Mesenchymal stem cell (in vitro differentiated cells and primary cell): ENCODE results near the gene RCAN2.

Experiments
- DNase-seq: peaks from one replicate; pipeline ENCODE4 v3.0.0-alpha.2; 2013
- H2AFZ ChIP-seq: one replicate; pipeline ENCODE4 v1.6.1; 2013; ENCODE audit warnings: low read depth, mild to moderate bottlenecking, control low read depth, inconsistent platforms, low read length, moderate library complexity
- H2AK5ac ChIP-seq: 2 replicates; pipeline ENCODE4 v1.6.1; 2013; ENCODE audit warnings: low read length, moderate library complexity, mild to moderate bottlenecking, inconsistent platforms; ENCODE audit not compliant: severe bottlenecking
- H2BK120ac ChIP-seq: one replicate; pipeline ENCODE4 v1.6.1; 2013; ENCODE audit warnings: low read depth, mild to moderate bottlenecking, inconsistent platforms, low read length, moderate library complexity
- H2BK12ac ChIP-seq, 2 experiments: one replicate each; pipeline ENCODE4 v1.6.1; 2013; ENCODE audit warnings: inconsistent platforms in 2 of 2, low read length in 2 of 2, mild to moderate bottlenecking in 2 of 2, moderate library complexity in 2 of 2, control low read depth in 1 of 2
- H2BK15ac ChIP-seq: one replicate; pipeline ENCODE4 v1.6.1; 2013; ENCODE audit warnings: mild to moderate bottlenecking, low read depth, inconsistent platforms; ENCODE audit not compliant: poor library complexity, severe bottlenecking
- H2BK5ac ChIP-seq: 2 replicates; pipeline ENCODE4 v1.6.1; 2013; ENCODE audit warnings: low read depth, mild to moderate bottlenecking, low read length, control low read depth, inconsistent platforms; ENCODE audit not compliant: poor library complexity, severe bottlenecking
- H3K14ac ChIP-seq, 2 experiments: one replicate each; pipeline ENCODE4 v1.6.1; 2013; ENCODE audit warnings: inconsistent platforms in 2 of 2, low read length in 2 of 2, control low read depth in 1 of 2, mild to moderate bottlenecking in 1 of 2, moderate library complexity in 1 of 2
- H3K18ac ChIP-seq, 2 experiments: one replicate each; pipeline ENCODE4 v1.6.1; 2013; ENCODE audit warnings: inconsistent platforms in 2 of 2, low read length in 2 of 2, control low read depth in 1 of 2, low read depth in 1 of 2, mild to moderate bottlenecking in 1 of 2
- H3K23ac ChIP-seq, 2 experiments: one replicate each; pipeline ENCODE4 v1.6.1; 2013; ENCODE audit warnings: inconsistent platforms in 2 of 2, low read length in 2 of 2, mild to moderate bottlenecking in 2 of 2, moderate library complexity in 2 of 2, control low read depth in 1 of 2
- H3K27ac ChIP-seq: 2 replicates; pipeline ENCODE4 v1.5.1; 2013; ENCODE audit warnings: mild to moderate bottlenecking, moderate library complexity, low read length, control low read depth, inconsistent platforms; ENCODE audit not compliant: poor library complexity, severe bottlenecking
- H3K27me3 ChIP-seq, 2 experiments: 2 replicates each; pipeline versions ENCODE4 v1.6.1 to v1.7.0; 2013; ENCODE audit warnings: low read length in 2 of 2, mild to moderate bottlenecking in 2 of 2, moderate library complexity in 2 of 2, control low read depth in 1 of 2, inconsistent platforms in 1 of 2; ENCODE audit not compliant: control insufficient read depth in 1 of 2, insufficient read depth in 1 of 2
- H3K36me3 ChIP-seq, 2 experiments: 2 replicates each; pipeline versions ENCODE4 v1.6.1 to v1.7.0; 2013; ENCODE audit warnings: low read length in 2 of 2, control low read depth in 1 of 2, inconsistent platforms in 1 of 2, low read depth in 1 of 2, mild to moderate bottlenecking in 1 of 2; ENCODE audit not compliant: insufficient read depth in 2 of 2, control insufficient read depth in 1 of 2
- H3K4ac ChIP-seq, 2 experiments: one replicate each; pipeline ENCODE4 v1.6.1; 2013; ENCODE audit warnings: inconsistent platforms in 2 of 2, low read length in 2 of 2, mild to moderate bottlenecking in 2 of 2, moderate library complexity in 2 of 2, control low read depth in 1 of 2, low read depth in 1 of 2
- H3K4me1 ChIP-seq: 2 replicates; pipeline ENCODE4 v1.6.1; 2013; ENCODE audit warnings: low read depth, low read length, control low read depth; ENCODE audit not compliant: control insufficient read depth, insufficient read depth
- H3K4me2 ChIP-seq: 2 replicates; pipeline ENCODE4 v1.6.1; 2013; ENCODE audit warnings: low read length, mild to moderate bottlenecking, inconsistent platforms; ENCODE audit not compliant: poor library complexity, severe bottlenecking
- H3K4me3 ChIP-seq, 2 experiments: 2 replicates each; pipeline versions ENCODE4 v1.5.1 to v1.7.0; 2013; ENCODE audit warnings: low read length in 2 of 2, mild to moderate bottlenecking in 2 of 2, control low read depth in 1 of 2, low read depth in 1 of 2; ENCODE audit not compliant: insufficient read depth in 1 of 2
- H3K79me1 ChIP-seq: replicated peaks from 2 replicates; pipeline ENCODE4 v1.6.1; 2013; ENCODE audit warnings: mild to moderate bottlenecking, control low read depth, low read length, inconsistent platforms; ENCODE audit not compliant: poor library complexity, severe bottlenecking
- H3K9ac ChIP-seq: 2 replicates; pipeline ENCODE4 v1.7.0; 2013; ENCODE audit warnings: mild to moderate bottlenecking, low read length, moderate library complexity
- H3K9me3 ChIP-seq: 2 replicates; pipeline ENCODE4 v1.7.0; 2013; ENCODE audit warnings: mild to moderate bottlenecking, low read length; ENCODE audit not compliant: control insufficient read depth
- H4K8ac ChIP-seq: one replicate; pipeline ENCODE4 v1.6.1; 2013; ENCODE audit warnings: inconsistent platforms, mild to moderate bottlenecking, low read length, moderate library complexity
- H4K91ac ChIP-seq: one replicate; pipeline ENCODE4 v1.6.1; 2013; ENCODE audit warnings: mild to moderate bottlenecking, low read length, inconsistent platforms
- WGBS: methylation state at CpG from one replicate; pipeline ENCODE4 v1.1.7; 2013; ENCODE audit warnings: mixed read lengths; 5-methylcytosine and 5-hydroxymethylcytosine counted together

The RCAN2 gene

GRCh38 chr6:46215777-46216176, 275.5 kb downstream of the RCAN2 start:
- Histone ChIP-seq H3K14ac (no peak overlapping the region), H3K9ac (no peak overlapping the region), H2BK120ac (no peak overlapping the region), H3K4me3 (no peak overlapping the region), H2BK15ac (no peak overlapping the region), H2BK5ac (no peak overlapping the region), H3K4me1 (no peaks in the 10 kb centered on the region), H3K23ac (no peak overlapping the region), H2AFZ (no peak overlapping the region), H2BK12ac (no peak overlapping the region), H3K4me2 (no peak overlapping the region), H3K9me3 (no peaks in the 10 kb centered on the region), H3K79me1 (no peaks in the 10 kb centered on the region), H3K27ac (no peak overlapping the region), H3K27me3 (peaks cover 0 to 8% of the 10 kb centered on the region in 2 experiments), H3K36me3 (no peaks in the 10 kb centered on the region), H4K8ac (no peak overlapping the region), H4K91ac (no peak overlapping the region), H2AK5ac (no peak overlapping the region), H3K18ac (no peak overlapping the region), H3K4ac (no peak overlapping the region)
- 83% methylated on average over 4 of the region's 4 CpGs for WGBS
- DNase-seq: no peak

- Histone ChIP-seq H3K4me3 (no peak overlapping the region), H3K4me1 (no peaks in the 10 kb centered on the region), H4K8ac (no peak overlapping the region), H4K91ac (no peak overlapping the region), H3K9me3 (no peaks in the 10 kb centered on the region), H3K27me3 (peaks cover 0 to 8% of the 10 kb centered on the region in 2 experiments), H2BK120ac (no peak overlapping the region), H3K79me1 (no peaks in the 10 kb centered on the region), H2BK5ac (no peak overlapping the region), H3K36me3 (no peaks in the 10 kb centered on the region), H3K9ac (no peak overlapping the region), H2BK15ac (no peak overlapping the region), H3K27ac (no peak overlapping the region), H2AFZ (no peak overlapping the region), H3K23ac (no peak overlapping the region), H3K14ac (no peak overlapping the region), H2AK5ac (no peak overlapping the region), H3K18ac (no peak overlapping the region), H3K4me2 (no peak overlapping the region), H2BK12ac (no peak overlapping the region), H3K4ac (no peak overlapping the region)
- DNase-seq: no peak
- 57% methylated on average over 6 of the region's 6 CpGs for WGBS
Measured at GRCh38 chr6:46215213-46215612, 276.0 kb downstream of the RCAN2 start.

DNA sequence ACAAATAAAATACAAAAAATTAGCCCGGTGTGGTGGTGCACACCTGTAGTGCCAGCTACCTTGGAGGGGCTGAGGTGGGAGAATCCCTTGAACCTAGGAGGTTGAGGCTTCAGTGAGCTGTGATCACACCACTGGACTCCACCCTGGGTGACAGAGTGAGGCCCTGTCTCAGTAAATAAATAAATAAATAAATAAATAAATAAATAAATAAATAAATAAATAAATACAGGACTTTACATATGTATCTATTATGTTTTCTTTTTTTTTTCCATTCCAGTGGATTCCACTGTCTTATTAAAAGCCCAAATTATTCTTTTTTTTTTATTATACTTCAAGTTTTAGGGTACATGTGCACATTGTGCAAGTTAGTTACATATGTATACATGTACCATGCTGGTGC, 279.3 kb downstream of the RCAN2 start:
- no peaks in the 10 kb centered on the region for H3K79me1 ChIP-seq
- 86% methylated on average over 1 of the region's 1 CpG for WGBS
- H3K36me3 ChIP-seq: no peaks in the 10 kb centered on the region
- no peak overlapping the region for H3K18ac ChIP-seq
- H2BK12ac ChIP-seq: no peak overlapping the region
- no peak overlapping the region for H2BK5ac ChIP-seq
- no peak overlapping the region for H4K91ac ChIP-seq
- no peak overlapping the region for H3K9ac ChIP-seq
- DNase-seq: no peak
- no peaks in the 10 kb centered on the region for H3K9me3 ChIP-seq
- H2BK15ac ChIP-seq: no peak overlapping the region
- no peak overlapping the region for H2AK5ac ChIP-seq
- no peak overlapping the region for H4K8ac ChIP-seq
- H3K4me1 ChIP-seq: no peaks in the 10 kb centered on the region
- H3K27me3 ChIP-seq: peaks cover 0 to 23% of the 10 kb centered on the region in 2 experiments
- no peak overlapping the region for H3K4ac ChIP-seq
- H3K14ac ChIP-seq: no peak overlapping the region
- no peak overlapping the region for H3K4me3 ChIP-seq
- H2AFZ ChIP-seq: no peak overlapping the region
- H2BK120ac ChIP-seq: no peak overlapping the region
- H3K27ac ChIP-seq: no peak overlapping the region
- H3K23ac ChIP-seq: no peak overlapping the region
- H3K4me2 ChIP-seq: no peak overlapping the region

DNA sequence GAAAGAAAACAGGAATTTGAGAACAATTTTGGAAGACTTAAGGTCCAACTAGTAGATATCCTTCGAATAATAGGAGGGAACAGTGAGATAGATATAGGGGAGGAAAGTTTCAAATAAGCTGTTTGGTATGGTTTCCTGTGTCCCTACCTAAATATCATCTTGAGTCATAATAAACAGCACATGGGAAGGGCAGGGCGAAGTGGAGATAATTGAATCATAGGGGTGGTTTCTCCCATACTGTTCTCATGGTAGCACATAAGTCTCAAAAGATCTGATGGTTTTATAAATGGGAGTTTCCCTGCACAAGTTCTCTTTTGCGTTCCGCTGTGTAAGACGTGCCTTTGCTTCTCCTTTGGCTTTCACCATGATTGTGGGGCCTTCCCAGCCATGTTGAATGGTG, 281.0 kb downstream of the RCAN2 start:
- Histone ChIP-seq H2AK5ac (no peak overlapping the region), H3K4ac (no peak overlapping the region), H3K36me3 (no peaks in the 10 kb centered on the region), H2BK120ac (no peak overlapping the region), H3K4me2 (no peak overlapping the region), H4K91ac (no peak overlapping the region), H2BK12ac (no peak overlapping the region), H3K79me1 (no peaks in the 10 kb centered on the region), H3K14ac (no peak overlapping the region), H3K9ac (no peak overlapping the region), H3K27ac (no peak overlapping the region), H3K18ac (no peak overlapping the region), H2AFZ (no peak overlapping the region), H4K8ac (no peak overlapping the region), H2BK15ac (no peak overlapping the region), H2BK5ac (no peak overlapping the region), H3K4me1 (no peaks in the 10 kb centered on the region), H3K4me3 (no peak overlapping the region), H3K27me3 (peaks cover 0 to 21% of the 10 kb centered on the region in 2 experiments), H3K23ac (no peak overlapping the region), H3K9me3 (no peaks in the 10 kb centered on the region)
- WGBS: 79% methylated on average over 5 of the region's 5 CpGs
- no peak for DNase-seq
